Sigmoid colon (tissue), 4 donors: ENCODE measurements around the gene KAT2B.

Experiments
- EP300 ChIP-seq, 4 donors: sonication (generic); formaldehyde crosslinking; IDR thresholded peaks; one replicate each; pipeline ENCODE4 v1.6.1; 2017; ENCODE audit warnings: antibody characterized with exemption in 4 of 4
- POLR2A ChIP-seq, 2 donors: fragments of 450-650 bp; IDR thresholded peaks; one replicate each; pipeline ENCODE4 v1.6.1; 2016; ENCODE audit warnings: antibody characterized with exemption in 2 of 2, mild to moderate bottlenecking in 2 of 2, moderate library complexity in 2 of 2
- TF ChIP-seq, protein P1 (sequence below), 4 experiments: fragments of 450-650 bp in 3 of 4; fragments of 200-600 bp in 1 of 4; IDR thresholded peaks; one replicate each; pipeline ENCODE4 v1.5.1; 2016 to 2019; ENCODE audit warnings: antibody characterized with exemption in 4 of 4, mild to moderate bottlenecking in 3 of 4, moderate library complexity in 2 of 4

DNA sequence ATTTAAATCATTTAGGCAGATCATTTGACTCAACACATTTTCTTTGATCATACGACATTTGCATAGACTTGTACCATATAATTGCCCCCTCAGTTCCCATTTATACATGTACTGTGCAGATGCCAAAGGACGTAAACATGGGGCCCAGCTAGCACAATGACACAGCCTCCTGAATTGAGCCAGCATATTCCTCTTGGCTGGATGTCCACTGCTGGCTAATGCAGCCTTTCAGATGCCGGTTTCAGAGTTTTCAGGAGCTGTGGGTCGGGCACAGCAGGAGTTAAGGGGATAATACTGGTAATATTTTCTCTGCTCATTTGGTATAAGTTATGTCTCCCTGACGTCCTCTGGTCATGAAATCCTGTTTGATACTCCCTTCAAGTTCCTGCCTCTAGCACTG lies 39.4 kb downstream of the KAT2B start:
- TF ChIP-seq, protein P1, sequence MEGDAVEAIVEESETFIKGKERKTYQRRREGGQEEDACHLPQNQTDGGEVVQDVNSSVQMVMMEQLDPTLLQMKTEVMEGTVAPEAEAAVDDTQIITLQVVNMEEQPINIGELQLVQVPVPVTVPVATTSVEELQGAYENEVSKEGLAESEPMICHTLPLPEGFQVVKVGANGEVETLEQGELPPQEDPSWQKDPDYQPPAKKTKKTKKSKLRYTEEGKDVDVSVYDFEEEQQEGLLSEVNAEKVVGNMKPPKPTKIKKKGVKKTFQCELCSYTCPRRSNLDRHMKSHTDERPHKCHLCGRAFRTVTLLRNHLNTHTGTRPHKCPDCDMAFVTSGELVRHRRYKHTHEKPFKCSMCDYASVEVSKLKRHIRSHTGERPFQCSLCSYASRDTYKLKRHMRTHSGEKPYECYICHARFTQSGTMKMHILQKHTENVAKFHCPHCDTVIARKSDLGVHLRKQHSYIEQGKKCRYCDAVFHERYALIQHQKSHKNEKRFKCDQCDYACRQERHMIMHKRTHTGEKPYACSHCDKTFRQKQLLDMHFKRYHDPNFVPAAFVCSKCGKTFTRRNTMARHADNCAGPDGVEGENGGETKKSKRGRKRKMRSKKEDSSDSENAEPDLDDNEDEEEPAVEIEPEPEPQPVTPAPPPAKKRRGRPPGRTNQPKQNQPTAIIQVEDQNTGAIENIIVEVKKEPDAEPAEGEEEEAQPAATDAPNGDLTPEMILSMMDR (IDR thresholded peaks at IDR 0.05): no peak
- TF ChIP-seq POLR2A (IDR thresholded peaks at IDR 0.05) (no peak), EP300 (IDR thresholded peaks at IDR 0.05) (no peak)
